ENCODE results near the gene MEPCE. TPM values are rescaled to one million over a fixed set of nuclear protein-coding genes. Genes with fewer than 3 reads are reported as not detected.
A peak's percentile ranks its signal among the peaks of the same experiment; 100 is the strongest.

The MEPCE gene
- total and polyA plus RNA-seq, 9 of the 15 experiments (the other 6 are each of a cell fraction or from before 2014, with no cell fraction given), result 10.9 to 76.3 (median 44.1) TPM

DNA sequence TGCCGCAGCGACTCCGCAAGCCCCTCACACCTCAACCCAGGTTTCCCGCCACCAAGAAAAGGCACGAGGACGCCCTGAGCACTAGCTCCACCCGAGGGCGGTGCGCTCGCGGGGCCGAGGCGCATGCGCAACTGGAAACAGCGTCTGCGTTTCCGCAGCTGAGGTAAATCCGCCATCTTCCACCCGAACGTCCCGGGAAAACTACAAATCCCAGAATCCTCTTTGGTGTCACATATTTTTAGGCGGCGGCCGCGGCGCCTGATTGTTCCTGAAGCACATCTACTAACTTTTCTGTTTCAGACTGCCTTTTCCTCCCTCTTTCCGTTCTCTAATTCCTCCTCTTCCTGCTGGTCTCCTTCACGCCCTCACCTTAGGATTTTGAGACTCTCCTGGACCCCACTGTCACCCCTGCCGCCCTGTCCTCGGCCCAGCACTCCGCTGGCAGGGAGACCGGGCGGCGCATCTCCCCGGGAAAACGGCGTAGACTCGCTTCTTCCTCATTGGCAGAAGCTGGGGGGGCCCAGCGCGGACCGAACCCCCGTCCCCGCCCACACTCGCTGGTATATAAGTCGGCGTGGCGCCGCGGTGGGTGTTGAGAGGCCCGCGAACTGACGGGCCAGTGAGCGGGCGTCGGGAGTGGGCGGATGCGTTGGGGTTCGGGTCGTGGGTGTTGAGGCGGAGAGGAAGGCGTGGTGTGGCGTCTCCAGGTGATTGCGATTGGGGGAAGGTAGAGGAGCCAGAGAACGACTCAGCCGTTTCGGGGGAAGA, 1.2 kb upstream of the MEPCE start, which contains the start of gene ZCWPW1 (continued):
- TF ChIP-seq HDGF (IDR thresholded peaks at IDR 0.05), result peak; percentile 19; the same call in 1 of the 2 replicates
- TF ChIP-seq ZNF140 (CRISPR knock-in tag; IDR thresholded peaks at IDR 0.05), result no peak
- peak; percentile 69 for TF ChIP-seq NUFIP1 (IDR thresholded peaks at IDR 0.05; ENCODE audit: partially characterized antibody)
- TF ChIP-seq RBM25 (IDR thresholded peaks at IDR 0.05; ENCODE audit: low read depth, low read length, severe bottlenecking), result no peak
- peak; percentile 99 for TF ChIP-seq KDM5B (IDR thresholded peaks at IDR 0.05; ENCODE audit: insufficient replicate concordance, low read depth, low read length)
- no peak; the same call in 1 of the 2 replicates for TF ChIP-seq SNIP1 (IDR thresholded peaks at IDR 0.05; ENCODE audit: low read depth)
- no peak for TF ChIP-seq ZNF239 (CRISPR knock-in tag; IDR thresholded peaks at IDR 0.05)
- TF ChIP-seq FOXK2 (conservative IDR thresholded peaks at IDR 0.05 in 1 of 2, IDR thresholded peaks at IDR 0.05 in 1 of 2; ENCODE audit: low read depth in 2 of 2), result peak in 1 of 2 experiments; percentile 59; a peak in 3 of 4 replicates
- TF ChIP-seq, protein P1, sequence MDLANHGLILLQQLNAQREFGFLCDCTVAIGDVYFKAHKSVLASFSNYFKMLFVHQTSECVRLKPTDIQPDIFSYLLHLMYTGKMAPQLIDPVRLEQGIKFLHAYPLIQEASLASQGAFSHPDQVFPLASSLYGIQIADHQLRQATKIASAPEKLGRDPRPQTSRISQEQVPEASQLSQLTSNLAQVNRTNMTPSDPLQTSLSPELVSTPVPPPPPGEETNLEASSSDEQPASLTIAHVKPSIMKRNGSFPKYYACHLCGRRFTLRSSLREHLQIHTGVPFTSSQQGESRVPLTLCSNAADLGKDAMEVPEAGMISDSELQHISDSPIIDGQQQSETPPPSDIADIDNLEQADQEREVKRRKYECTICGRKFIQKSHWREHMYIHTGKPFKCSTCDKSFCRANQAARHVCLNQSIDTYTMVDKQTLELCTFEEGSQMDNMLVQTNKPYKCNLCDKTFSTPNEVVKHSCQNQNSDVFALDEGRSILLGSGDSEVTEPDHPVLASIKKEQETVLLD (IDR thresholded peaks at IDR 0.05), result peak; percentile 97
- TF ChIP-seq ARID2 (IDR thresholded peaks at IDR 0.05), result peak; percentile 58; the same call in 1 of the 2 replicates
- peak; percentile 100 for TF ChIP-seq SUPT5H (IDR thresholded peaks at IDR 0.05)
- peak; percentile 87; the same call in 1 of the 2 replicates for TF ChIP-seq GATAD2B (IDR thresholded peaks at IDR 0.05; ENCODE audit: borderline replicate concordance)
- TF ChIP-seq MED1 (CRISPR knock-in tag; IDR thresholded peaks at IDR 0.05; ENCODE audit: borderline replicate concordance), result no peak
- peak; percentile 99 for TF ChIP-seq CBX1 (IDR thresholded peaks at IDR 0.05; ENCODE audit: low read depth)
- no peak for TF ChIP-seq YBX1 (IDR thresholded peaks at IDR 0.05)
- TF ChIP-seq HNRNPH1 (optimal IDR thresholded peaks at IDR 0.05; ENCODE audit: low read depth, low read length), result peak; percentile 54
- TF ChIP-seq, protein P2, sequence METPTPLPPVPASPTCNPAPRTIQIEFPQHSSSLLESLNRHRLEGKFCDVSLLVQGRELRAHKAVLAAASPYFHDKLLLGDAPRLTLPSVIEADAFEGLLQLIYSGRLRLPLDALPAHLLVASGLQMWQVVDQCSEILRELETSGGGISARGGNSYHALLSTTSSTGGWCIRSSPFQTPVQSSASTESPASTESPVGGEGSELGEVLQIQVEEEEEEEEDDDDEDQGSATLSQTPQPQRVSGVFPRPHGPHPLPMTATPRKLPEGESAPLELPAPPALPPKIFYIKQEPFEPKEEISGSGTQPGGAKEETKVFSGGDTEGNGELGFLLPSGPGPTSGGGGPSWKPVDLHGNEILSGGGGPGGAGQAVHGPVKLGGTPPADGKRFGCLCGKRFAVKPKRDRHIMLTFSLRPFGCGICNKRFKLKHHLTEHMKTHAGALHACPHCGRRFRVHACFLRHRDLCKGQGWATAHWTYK (CRISPR knock-in tag; IDR thresholded peaks at IDR 0.05), result no peak; the same call in 1 of the 2 replicates
- no peak for TF ChIP-seq ZNF197 (CRISPR knock-in tag; IDR thresholded peaks at IDR 0.05; ENCODE audit: low read depth)
- TF ChIP-seq, protein P3, sequence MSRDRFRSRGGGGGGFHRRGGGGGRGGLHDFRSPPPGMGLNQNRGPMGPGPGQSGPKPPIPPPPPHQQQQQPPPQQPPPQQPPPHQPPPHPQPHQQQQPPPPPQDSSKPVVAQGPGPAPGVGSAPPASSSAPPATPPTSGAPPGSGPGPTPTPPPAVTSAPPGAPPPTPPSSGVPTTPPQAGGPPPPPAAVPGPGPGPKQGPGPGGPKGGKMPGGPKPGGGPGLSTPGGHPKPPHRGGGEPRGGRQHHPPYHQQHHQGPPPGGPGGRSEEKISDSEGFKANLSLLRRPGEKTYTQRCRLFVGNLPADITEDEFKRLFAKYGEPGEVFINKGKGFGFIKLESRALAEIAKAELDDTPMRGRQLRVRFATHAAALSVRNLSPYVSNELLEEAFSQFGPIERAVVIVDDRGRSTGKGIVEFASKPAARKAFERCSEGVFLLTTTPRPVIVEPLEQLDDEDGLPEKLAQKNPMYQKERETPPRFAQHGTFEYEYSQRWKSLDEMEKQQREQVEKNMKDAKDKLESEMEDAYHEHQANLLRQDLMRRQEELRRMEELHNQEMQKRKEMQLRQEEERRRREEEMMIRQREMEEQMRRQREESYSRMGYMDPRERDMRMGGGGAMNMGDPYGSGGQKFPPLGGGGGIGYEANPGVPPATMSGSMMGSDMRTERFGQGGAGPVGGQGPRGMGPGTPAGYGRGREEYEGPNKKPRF (IDR thresholded peaks at IDR 0.05; ENCODE audit: low read depth, low read length), result no peak
- TF ChIP-seq ZEB2 (IDR thresholded peaks at IDR 0.05), result peak; percentile 89
- TF ChIP-seq, protein P4, sequence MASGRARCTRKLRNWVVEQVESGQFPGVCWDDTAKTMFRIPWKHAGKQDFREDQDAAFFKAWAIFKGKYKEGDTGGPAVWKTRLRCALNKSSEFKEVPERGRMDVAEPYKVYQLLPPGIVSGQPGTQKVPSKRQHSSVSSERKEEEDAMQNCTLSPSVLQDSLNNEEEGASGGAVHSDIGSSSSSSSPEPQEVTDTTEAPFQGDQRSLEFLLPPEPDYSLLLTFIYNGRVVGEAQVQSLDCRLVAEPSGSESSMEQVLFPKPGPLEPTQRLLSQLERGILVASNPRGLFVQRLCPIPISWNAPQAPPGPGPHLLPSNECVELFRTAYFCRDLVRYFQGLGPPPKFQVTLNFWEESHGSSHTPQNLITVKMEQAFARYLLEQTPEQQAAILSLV (tag; IDR thresholded peaks at IDR 0.05), result no peak
- TF ChIP-seq SIN3A (IDR thresholded peaks at IDR 0.05; ENCODE audit: borderline replicate concordance in 2 of 2, control insufficient read depth in 1 of 2, low read depth in 2 of 2, low read length in 2 of 2), result peak; percentile 86 to 89
- TF ChIP-seq GATA2 (CRISPR knock-in tag; IDR thresholded peaks at IDR 0.05), result 0 out of 2 replicates have a peak, but pooled peaks have one; percentile 35
